A172 (cell line): ENCODE results near the gene FGF21. TPM values are rescaled to one million over a fixed set of nuclear protein-coding genes. Genes with fewer than 3 reads are reported as not detected.
"Not testable (repeated sequence)": the region's sequence is repeated elsewhere in the genome, so short reads cannot be mapped to it uniquely, and the experiment has no call there.

Experiments
- DNase-seq: peaks from one replicate; pipeline ENCODE4 v3.0.0-alpha.2; 2015; ENCODE audit warnings: low spot score
- total RNA-seq: library from RNA; depleted of rRNA; stranded (reverse); fragments of >200 nt; shearing (Covaris generic); gene quantifications from 2 replicates; pipeline ENCODE4 v1.2.3, GENCODE V29; 2014

Gene FGF21
- total RNA-seq, 1 experiment from 2014 or later, result not detected

DNA sequence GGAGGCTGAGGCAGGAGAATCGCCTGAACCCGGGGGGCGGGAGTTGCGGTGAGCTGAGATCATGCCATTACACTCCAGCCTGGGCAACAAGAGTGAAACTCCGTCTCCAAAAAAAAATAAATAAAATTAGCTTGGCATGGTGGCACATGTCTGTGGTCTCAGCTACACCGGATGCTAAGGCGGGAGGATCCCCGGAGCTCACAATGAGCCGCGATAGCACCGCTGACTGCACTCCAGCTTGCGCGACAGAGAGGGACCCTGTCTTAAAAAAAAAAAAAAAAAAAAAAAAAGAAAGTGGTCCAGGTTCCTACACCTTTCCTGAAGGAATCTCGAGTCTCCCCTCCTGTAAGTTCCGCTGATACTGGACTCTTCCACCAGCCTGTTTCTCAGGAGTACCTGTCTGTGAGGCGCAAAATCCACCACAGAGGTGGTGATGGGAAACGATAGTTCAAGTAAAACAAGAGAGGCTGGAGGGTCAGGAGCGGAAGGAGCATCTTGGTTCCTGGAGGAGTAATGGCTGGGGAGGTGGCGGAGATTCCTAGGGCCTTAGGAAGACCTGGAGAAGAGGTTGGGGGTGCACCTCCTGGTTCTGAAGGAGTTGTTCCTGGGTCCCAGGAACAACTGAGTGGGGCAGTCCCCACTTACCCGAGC is 3.4 kb upstream of the FGF21 start:
- no peak for DNase-seq

DNA sequence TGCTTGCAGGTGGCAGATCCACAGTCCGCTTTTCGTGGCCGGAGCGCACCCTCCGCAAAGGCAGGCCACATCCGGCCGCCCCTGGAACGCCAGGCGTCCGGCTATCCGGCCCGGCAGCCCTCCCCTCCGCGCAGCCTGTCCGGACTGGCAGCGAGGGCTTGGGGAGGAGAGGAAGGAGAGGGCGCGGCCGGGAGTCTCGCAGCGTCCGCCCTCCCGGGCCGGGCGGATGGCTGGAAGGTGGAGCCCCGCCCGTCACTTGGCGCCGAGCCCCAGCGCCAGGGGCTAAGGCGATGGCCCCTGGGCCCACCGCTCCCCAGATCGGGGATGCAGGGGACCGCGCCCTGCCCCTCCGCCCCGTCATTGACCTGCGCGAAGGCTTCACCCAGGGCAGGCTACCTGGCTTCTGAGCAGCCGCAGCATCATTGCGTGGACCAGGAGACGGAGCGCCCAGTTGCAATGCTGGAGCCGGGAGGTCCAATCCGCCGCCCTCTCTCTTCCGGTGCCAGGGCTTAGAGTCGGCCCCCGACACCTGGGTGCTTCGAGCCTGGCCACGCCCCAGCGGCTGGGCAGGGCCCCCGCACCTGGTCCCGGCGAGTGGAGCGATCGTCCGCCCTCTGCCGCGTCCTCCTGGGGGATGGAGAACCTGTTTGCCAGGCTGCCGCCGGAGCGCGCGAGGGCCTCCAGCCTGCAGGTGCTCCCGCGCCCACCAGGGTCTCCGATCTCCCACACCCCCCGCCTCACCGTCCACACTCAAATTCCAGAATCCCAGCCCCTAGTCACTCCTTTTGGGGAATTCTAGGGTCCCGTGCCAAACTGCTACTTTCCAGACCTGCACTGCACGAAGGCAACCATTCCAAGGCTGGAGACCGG is 2.6 kb upstream of the FGF21 start, which contains the start of gene FUT1:
TSS of gene FUT1 (minus strand) at position 146 of the 870 bp plus-strand sequence. CDS start 1,360 bp downstream, outside the sequence.
- DNase-seq, result peak; percentile 46

DNA sequence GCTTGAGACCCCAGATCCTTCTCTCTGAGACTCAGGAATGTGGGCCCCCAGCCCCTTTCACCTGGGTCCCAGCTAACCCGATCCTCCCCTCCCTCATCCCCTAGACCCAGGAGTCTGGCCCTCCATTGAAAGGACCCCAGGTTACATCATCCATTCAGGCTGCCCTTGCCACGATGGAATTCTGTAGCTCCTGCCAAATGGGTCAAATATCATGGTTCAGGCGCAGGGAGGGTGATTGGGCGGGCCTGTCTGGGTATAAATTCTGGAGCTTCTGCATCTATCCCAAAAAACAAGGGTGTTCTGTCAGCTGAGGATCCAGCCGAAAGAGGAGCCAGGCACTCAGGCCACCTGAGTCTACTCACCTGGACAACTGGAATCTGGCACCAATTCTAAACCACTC is 463 bp downstream of the FGF21 start:
- DNase-seq, result no peak

DNA sequence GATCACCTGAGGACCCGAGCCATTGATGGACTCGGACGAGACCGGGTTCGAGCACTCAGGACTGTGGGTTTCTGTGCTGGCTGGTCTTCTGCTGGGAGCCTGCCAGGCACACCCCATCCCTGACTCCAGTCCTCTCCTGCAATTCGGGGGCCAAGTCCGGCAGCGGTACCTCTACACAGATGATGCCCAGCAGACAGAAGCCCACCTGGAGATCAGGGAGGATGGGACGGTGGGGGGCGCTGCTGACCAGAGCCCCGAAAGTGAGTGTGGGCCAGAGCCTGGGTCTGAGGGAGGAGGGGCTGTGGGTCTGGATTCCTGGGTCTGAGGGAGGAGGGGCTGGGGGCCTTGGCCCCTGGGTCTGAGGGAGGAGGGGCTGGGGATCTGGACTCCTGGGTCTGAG is 888 bp downstream of the FGF21 start:
- no peak for DNase-seq

DNA sequence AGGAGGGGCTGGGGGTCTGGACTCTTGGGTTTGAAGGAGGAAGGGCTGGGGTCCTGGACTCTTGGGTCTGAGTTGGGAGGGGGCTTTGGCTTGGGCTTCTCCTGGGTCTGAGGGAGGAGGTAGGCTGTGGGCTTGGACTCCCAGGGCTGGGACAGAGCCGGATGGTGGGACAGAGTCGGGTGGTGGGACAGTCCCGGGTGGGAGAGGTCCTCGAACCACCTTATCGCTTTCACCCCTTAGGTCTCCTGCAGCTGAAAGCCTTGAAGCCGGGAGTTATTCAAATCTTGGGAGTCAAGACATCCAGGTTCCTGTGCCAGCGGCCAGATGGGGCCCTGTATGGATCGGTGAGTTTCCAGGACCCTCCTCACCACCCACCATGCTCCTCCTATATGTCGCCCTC is 1.4 kb downstream of the FGF21 start:
- no peak for DNase-seq

DNA sequence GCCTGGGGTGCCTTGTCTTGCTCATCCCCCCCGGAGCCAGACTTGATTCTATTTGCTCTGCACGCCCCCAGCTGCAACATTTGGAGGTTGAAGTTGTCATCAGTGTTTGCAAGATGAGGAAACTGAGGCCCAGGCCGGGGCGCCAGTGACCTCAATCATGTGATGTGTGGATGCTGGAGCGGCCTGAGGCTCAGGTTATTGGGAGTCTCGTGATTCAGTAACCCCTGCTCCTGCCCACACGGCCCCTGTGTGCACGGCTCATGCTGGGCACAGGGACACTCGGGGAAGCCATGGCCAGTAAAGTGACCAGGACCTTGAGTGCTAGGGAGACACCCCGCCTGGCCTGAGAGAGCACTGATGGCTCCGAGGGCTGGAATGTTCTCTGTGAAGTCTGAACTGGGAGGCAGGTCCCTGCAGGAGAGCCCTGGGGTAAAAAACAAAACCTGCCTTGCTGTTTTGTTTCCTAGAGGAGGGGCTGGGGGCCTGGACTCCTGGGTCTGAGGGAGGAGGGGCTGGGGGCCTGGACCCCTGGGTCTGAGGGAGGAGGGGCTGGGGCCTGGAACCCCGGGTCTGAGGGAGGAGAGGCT is 1.9 kb downstream of the FGF21 start:
- DNase-seq, result no peak

DNA sequence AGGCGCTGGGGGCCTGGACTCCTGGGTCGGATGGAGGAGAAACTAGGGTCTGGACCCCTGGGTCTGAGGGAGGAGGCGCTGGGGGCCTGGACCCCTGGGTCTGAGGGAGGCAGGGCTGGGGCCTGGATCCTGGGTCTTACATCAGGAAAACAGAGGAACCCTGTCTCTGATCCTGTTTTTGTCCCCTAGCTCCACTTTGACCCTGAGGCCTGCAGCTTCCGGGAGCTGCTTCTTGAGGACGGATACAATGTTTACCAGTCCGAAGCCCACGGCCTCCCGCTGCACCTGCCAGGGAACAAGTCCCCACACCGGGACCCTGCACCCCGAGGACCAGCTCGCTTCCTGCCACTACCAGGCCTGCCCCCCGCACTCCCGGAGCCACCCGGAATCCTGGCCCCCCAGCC is 2.4 kb downstream of the FGF21 start:
- no peak for DNase-seq

DNA sequence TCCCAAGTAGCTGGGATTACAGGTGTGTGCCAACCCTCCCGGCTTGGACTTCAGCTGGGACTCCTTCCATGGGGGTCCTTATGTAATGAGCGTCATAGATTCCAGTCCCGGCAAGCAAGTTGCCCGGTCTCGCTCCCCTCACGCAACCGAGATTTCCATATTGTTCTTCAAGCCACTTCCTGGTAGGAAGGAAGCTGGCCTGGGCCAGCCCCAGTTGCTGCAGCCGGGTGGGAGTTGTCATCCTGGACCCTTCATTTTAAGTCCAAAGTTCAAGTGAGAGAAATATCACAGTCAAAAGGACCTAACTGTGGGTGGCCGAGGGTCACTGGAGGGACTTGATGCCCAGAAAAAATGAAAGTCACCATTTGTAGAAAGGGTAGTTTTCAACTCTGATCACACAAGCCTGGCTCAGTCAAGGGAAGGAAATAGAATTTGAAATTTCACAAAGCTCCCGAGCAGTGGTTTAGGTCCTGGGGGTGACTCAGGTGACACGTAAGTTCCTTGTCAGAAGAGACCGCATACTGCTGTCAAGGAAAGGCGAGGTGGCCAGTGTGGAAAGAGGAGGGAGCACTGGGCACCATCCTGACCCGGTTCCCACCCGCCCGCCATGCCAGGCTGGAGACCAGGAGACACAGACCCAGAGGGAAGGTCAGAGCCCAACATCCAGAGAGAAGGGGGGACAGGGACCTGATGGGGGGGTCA is 5.3 kb downstream of the FGF21 start:
- no peak for DNase-seq

DNA sequence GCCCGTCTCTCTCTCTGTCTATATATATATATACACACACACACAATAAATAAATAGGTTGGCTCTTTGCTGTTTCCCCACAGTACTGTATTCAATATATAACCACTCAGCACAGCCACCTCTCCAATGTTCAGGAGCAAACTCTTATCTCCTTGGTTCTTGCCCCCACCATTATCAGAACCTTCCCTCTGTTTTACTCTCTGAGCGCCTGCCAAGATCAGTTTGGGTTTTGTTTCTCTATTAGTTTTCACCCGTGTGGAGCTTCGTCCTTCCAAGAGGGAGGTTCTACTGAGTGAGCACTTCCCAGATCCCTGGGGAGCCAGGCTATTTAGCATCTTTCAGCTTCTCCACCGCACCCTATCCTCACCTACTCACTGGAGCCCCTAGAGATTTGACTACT is 10.5 kb downstream of the FGF21 start:
- not testable (repeated sequence) for DNase-seq

DNA sequence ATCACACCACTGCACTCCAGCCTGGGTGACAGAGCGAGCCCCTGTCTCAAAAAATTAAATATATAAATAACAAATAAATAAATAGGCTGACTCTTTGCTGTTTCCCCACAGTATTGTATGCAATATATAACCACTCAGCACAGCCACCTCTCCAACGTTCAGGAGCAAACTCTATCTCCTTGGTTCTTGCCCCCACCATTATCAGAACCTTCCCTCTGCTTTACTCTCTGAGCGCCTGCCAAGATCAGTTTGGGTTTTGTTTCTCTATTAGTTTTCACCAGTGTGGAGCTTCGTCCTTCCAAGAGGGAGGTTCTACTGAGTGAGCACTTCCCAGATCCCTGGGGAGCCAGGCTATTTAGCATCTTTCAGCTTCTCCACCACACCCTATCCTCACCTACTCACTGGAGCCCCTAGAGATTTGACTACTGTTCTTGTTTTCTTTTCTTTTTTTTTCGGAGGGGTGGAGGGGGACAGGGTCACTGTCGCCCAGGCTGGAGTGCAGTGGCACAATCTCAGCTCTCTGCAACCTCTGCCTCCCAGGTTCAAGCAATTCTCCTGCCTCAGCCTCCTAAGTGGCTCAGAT is 12.9 kb downstream of the FGF21 start:
- not testable (repeated sequence) for DNase-seq

DNA sequence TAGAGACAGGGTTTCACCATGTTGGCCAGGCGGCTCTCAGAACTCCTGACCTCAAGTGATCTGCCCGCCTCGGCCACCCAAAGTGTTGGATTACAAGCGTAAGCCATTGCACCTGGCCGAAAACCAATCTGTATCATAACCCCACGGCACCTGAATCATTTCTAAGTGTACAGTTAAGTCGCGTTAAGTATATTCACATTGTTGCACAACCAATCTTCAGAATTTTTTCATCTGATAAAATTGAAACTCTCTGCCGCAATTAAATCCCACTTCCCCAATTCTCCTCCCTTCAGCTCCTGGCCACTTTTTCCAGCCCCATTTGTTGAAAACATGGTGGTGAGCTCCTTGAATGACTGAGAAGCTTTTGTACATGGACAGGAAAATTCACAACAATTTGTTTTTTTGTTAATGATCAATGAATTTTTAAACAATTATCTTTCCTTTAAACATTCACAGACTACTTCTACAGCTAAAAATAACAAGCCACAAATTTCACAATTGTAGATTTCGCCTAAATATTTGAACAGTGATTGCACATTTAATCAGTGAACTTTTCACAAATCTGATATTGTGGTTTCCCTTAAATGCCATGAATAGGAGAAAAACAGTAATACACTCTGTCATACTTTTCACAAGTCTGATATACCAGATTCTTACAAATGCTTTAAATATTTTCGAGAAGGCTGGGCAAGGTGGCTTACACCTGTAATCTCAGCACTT is 13.8 kb downstream of the FGF21 start:
- DNase-seq, result no peak

DNA sequence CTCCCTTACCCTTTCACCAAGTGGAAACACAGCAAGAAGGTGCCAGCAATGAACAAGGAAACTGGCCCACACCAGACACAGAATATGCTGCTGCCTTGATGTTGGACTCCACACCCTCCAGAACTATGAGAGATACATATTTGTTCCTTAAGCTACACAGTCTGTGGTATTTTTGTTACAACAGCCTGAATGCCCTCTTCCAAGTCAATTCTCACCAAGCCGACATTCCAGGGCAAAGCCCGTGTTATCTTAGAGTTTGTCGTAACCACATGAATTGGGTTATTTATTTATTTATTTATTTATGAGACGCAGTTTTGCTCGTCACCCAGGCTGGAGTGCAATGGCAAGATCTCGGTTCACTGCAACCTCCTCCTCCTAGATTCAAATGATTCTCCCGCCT is 14.9 kb downstream of the FGF21 start:
- no peak for DNase-seq

DNA sequence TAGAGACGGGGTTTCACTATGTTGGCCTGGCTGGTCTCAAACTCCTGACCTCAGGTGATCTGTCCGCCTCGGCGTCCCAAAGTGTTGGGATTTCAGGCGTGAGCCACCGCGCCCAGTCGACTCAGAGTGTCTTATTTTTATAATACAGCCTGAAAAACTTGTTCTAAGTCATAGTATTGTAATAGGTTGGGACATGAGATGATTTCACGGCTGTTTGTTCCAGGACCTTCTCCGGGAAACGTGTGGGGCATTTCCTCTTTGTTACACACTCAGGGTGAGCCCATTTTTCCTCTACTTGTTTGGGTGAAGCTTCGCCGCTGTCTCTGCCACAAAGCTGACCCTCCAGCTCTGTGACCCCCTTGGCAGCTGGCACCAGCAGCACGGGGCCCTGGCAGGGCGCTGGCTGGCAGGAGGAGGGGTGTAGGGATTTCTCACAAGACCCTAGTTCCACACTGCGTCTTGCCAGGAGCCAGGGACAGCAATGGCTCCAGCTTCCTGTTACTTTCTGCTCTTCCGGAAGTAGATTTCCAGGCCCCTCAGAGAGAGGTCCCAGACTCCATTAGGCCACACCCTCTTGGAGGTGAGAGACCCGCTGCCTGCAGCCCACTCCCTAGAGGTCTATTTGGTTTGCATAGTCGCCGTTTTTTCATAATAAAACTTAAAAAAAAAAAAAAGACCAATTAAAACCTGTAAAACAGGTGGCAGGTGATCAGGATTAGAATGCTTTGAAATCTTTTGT is 15.6 kb downstream of the FGF21 start:
- no peak for DNase-seq

DNA sequence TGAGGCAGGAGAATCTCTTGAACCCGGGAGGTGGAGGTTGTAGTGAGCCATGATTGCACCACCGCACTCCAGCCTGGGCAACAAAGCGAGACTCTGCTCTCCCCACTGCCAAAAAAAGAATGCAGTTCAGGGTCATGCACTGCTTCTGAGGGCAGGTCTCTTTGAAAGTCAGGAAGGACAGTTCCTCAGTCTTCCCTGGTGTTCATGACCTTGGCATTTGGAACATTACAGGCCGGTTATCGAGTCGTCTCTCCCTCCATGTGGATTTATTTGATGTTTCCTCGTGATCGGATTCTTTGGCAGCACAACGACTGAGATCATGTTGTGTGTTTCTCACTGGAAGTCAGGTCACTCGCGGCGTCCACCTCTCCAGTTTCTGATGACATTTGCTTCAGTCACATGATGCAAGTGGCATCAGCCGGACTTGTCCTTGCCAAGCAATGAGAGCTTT is 17.2 kb downstream of the FGF21 start:
- DNase-seq, result no peak

DNA sequence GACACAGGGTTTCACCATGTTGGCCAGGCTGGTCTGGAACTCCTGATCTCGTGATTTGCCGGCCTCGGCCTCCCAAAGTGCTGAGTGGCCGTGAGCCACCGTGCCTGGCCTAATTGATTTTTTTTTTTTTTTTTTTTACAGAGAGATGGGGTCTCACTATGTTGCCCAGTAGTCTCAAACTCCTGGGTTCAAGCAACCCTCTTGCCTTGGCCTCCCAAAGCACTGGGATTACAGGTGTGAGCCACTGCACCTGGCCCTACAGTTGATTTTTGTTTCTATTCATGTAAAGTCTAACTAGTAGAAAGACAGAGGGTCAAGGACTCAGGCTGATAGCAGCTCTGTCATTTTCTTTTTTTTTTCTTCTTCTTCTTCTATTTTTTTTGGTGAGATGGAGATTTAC is 21.8 kb downstream of the FGF21 start:
- no peak for DNase-seq

DNA sequence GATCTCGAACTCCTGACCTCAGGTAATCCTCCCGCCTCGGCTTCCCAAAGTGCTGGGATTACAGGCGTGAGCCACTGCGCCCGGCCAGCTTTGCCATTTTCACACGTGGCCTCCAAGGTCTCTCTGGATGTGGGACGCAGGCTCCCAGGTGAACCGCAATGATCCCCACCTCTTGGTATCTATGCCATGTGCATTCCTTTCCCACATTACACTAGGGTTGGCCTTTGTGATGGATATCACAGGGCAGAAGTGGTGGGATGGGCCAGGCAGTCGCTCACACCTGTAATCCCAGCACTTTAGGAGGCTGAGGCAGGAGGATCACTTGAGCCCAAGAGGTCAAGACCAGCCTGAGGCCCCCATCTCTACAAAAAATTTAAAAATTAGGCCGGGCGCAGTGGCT is 22.4 kb downstream of the FGF21 start:
- DNase-seq, result no peak

DNA sequence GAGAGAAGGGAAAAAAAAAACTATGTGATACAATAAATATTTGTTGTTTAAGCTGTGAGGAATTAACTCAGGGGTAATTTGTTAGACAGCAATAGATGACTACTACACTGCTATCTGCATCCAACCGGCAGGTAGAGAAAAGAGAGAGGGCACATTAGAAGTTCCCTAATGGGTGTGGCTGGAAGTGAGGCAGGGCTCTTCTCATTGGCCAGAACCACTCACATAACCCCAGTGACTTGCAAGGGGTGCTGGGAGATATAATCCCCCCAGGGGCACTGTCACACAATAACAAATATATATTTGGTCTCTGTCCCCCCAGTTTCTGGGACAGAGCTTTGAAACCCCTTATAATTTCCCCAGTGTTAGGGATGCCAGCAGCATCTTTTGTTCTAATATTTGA is 24.3 kb downstream of the FGF21 start:
- no peak for DNase-seq

DNA sequence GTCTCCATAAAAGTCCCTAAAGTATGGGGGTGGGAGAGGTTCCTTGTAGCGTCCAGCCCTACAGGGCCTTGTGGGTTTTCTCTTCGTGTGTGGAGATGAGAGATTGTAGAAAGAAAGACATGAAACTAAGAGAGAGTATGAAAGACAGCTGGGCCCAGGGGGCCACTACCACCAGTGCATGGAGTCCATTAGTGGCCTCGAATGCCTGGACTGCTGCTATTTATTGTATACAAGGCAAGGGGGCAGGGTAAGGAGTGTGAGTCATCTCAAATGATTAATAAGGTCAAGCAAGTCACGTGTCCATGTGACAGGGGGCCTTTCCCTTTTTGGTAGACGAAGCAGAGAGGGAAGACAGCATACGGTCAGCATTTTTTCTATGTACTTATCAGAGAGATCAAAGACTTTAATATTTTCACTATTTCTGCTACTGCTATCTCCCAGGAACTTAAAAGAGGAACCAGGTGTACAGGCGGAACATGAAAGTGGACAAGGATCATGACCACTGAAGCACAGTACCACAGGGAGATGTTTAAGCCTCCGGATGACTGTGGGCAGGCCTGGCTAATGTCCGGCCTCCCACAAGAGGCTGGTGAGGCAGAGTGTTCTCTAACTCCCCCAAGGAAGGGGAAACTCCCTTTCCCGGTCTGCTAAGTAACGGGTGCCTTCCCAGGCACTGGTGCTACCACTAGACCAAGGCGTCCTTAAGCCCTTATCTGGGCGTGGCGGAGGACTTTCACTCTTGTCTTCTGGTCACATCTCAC is 25.5 kb downstream of the FGF21 start:
- peak; percentile 66 for DNase-seq

DNA sequence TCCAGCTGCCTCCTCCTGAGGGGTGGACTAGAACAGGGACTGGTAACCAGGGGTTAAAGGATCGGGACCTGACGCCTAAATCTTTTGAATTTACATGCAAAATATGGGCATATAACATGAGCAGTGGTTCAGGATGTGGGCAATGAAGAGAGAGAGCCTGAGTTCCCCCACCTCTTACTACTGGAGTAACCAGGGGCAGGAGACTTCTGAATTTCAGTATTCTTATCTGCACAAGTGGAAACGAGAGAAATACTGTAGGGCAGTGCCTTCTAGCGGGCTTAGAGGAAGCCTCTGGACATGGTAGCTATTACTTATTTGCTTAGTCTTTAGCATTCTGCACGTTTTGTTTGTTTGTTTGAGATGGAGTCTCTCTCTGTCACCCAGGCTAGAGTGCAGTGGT is 29.2 kb downstream of the FGF21 start:
- no peak for DNase-seq

DNA sequence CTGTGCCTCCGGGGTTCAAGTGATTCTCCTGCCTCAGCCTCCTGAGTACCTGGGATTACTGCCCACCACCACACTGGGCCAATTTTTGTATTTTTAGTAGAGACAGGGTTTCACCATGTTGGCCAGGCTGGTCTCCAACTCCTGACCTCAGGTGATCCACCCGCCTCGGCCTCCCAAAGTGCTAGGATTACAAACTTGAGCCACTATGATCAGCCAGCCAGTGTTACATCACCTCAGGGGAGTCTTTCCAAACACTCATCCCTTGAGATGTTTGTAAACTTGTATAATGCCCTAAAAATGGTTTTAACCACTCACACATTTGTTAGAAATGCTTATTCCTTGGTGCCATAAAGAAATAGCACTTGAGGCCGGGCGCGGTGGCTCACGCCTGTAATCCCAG is 31.1 kb downstream of the FGF21 start:
- DNase-seq, result not testable (repeated sequence)
